GM18867 (cell line): ENCODE measurements around the gene SORL1-AS1.

ENCODE experiments used
- ATAC-seq: cut with Tn5 transposase; IDR thresholded peaks from one replicate; pipeline ENCODE4 v1.9.1; 2021; ENCODE audit warnings: mild to moderate bottlenecking, moderate library complexity; ENCODE audit not compliant: unreplicated experiment

SORL1-AS1 gene

DNA sequence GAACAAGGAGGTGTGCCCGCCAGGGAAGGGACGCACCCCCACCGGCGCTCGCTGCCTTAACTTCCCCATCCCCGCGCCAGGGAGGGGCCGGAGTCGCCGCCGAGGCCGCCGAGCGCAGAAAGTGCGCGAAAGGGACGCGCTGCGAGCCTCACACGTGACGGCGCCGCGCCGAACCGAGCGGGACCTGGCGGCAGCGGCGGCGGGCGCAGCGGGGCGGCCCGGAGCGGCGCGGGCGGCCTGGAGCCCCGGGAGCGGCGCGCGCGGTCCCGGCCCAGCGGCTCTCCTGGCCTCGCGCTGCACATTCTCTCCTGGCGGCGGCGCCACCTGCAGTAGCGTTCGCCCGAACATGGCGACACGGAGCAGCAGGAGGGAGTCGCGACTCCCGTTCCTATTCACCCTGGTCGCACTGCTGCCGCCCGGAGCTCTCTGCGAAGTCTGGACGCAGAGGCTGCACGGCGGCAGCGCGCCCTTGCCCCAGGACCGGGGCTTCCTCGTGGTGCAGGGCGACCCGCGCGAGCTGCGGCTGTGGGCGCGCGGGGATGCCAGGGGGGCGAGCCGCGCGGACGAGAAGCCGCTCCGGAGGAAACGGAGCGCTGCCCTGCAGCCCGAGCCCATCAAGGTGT is 670 bp downstream of the SORL1-AS1 start, which contains the start of gene SORL1:
TSS of gene SORL1 (plus strand) at position 329 of the 623 bp plus-strand sequence. CDS start at position 347, 18 bp downstream.
- peak; percentile 74 for ATAC-seq

DNA sequence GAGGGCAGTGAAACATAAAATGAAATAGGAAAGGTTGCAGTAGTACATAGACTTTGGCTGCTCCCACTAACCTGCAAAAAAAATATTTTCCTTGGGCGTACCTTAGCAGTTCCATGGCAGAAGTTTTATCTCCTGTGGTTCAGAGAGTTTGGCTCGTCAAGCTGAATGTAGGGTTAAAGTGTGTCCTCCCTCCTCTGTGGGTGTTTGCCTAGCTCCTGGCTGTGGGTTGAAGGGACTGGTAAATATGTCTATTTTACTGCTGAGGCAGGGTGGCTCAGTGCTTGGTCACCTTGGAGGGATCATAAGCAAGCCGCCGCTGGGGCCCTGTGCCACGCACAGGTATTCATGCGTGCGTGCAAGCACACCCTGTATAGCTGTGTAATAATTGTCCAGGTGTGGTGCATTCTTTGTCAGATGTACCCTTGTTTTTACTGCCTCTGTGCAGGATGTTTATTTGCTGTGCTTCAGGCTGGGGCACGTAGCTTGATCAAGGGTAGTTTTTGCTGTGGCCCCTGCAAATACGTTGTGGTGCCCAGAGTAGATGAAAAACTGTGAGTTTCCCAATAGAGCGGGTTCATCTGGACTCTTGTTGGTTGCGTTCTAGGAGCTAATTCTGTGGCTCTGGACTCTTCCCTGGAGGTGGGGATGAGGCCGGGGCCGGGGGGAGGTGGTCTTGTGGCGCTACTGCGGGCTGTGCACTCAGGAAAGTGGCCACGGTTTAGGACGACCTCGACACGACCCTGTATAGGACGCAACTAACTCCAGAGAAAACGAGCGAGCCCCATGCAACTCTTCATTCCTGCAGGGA is 1.4 kb downstream of the SORL1-AS1 start:
- no peak for ATAC-seq

DNA sequence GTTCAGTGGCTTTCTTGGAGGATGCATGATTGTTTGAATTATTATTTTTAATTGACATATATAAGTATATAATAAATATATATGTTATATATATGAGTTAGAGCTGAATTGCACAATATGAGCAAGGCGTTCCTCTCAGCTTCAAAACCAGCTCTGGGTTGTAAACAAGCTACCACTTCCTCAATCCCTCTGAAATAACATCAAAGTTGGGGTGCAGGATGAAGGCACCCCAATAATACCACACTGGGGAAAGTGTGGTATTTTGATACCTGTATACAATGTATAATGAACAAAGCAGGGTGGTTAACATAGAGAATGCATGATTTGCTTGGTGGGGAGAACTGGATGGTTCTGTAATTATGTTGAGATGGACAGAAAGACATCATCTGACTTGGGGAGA is 2.4 kb downstream of the SORL1-AS1 start:
- ATAC-seq = no peak

DNA sequence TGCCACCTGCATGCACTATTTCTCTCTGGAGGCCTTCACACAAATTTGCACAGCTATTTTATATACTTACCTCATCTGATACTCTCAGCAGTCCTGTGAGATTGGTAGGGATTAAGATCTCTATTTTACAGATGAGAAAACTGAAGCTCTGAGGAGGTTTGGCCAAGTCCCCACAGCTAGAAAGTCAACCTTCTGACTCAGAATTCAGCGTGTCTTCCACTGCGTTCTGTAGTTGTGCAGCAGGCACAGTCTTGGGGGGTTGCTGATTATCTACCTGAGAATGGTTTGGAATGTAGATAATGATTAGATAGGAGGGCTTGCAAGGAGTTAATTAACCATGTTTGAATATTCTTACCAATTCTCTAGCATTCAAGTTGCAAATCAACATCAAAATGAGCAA is 3.1 kb downstream of the SORL1-AS1 start:
- no peak for ATAC-seq

- no peak for ATAC-seq
These were observed 3.6 kb downstream of the SORL1-AS1 start for GRCh38 chr11:121449123-121449522.

- ATAC-seq = no peak
These were observed 4.3 kb downstream of the SORL1-AS1 start for GRCh38 chr11:121448431-121448941.

DNA sequence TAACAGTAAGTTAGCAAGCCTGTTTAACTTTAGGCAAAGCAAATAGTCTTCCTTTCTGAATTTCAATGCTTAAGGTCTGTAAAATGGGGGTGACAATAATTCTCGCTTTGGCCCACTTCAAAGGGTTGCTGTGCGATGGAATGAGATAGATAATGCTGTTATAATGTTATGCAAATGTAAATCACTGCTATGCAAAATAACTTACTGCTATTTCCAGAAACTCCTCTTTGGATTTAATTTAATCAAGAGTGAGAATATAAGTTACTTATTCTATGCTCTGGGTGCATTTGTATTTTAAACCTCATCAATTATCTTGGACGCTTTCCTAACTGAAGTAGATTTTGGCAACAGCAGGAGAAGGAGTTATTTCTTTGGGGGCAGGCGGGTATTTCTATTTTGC is 4.8 kb downstream of the SORL1-AS1 start:
- no peak for ATAC-seq

GRCh38 chr11:121446752-121447156 is 6.0 kb downstream of the SORL1-AS1 start:
- ATAC-seq = no peak

GRCh38 chr11:121445071-121445768 is 7.5 kb downstream of the SORL1-AS1 start:
- no peak for ATAC-seq

DNA sequence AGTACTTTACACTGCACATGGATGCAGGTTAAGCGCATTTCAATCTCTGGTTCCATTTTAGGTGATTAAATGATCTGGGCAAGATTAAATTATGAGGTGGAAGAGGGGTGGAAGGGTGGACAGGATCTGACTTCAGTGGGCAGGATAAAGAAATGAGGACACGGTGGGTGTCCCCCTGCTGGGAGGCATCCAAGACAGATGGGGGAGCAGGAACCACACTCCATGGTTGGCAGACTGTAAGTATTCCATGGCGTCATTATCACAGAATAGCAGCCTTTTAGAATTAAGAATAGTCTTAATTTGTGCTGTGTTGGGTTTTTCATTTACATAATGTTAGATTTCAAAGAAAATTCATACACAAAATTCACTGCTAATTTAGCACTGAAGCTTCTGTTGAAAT is 8.2 kb downstream of the SORL1-AS1 start:
- no peak for ATAC-seq

- no peak for ATAC-seq
These were observed 9.0 kb downstream of the SORL1-AS1 start for GRCh38 chr11:121443688-121444275.

DNA sequence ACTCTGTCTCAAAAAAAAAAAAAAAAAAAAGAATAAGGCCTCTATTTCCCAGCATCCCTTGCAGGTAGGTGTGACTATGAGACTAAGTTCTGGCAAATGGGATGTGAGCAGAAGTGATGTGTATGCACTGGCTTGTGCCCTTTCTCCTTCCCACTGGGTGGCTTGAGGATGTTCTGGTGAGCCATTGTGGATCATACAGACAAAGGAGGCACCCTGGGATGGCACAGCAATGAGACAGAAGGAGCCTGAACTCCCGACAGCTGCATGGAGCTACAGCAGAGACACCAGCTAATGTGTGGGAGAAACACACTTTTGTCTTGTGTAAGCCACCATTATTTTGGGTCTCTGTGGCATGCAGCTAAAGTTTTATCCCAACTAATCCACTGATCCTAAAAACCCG is 11.2 kb downstream of the SORL1-AS1 start:
- ATAC-seq = no peak

DNA sequence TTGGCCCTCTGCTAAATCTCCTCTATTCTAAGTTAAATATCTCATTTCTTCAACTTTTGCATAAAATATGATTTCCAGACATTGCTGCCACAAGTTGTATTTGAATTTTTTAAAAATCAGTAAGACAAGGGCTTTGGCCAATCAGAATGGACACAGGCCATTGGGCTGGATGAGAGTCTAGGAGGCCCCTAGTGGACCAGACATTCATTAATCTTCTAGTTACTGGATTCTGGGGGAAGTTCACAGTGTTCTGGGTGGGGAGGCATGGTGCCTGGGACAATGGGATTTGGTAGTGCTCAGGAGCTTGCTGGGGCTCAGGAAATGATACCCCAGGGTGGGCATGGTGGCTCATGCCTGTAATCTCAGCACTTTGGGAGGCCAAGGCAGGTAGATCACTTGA is 13.0 kb downstream of the SORL1-AS1 start:
- ATAC-seq = no peak

GRCh38 chr11:121439337-121439736 is 13.4 kb downstream of the SORL1-AS1 start:
- no peak for ATAC-seq

- ATAC-seq = no peak
These were observed 15.1 kb downstream of the SORL1-AS1 start for GRCh38 chr11:121437686-121438078.

DNA sequence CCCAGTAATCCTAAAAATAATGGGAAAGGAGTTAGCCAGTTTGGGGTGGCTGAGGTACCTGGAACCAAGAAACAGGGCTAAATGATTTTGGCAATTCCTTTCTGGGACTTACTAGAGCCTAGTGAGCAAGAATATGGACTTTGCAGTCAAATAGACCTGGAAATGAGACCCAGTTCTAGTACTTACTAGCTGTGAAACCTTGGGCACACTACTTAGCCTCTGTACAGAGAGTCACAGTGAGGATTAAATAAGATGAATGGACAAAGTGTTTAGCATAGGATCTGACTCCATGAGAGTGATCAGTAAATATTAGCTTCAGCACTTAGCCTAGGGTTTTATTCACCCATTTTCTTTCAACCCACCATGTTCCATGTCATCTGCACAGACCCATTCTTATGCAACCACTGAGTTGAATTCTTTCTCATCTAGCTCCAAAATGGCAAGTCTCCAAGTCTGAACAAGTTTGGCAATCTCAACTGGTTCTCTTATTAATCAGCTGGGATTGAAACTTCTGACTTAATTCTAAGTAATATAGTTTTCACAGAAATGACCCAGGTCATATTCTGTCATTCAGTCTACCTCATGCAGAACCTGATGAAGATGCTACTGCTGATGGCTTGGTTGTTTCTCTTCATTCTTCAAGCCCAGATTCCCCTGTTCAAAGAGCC is 15.6 kb downstream of the SORL1-AS1 start:
- ATAC-seq = no peak

- ATAC-seq = no peak
These were observed 16.9 kb downstream of the SORL1-AS1 start for GRCh38 chr11:121435551-121436511.

DNA sequence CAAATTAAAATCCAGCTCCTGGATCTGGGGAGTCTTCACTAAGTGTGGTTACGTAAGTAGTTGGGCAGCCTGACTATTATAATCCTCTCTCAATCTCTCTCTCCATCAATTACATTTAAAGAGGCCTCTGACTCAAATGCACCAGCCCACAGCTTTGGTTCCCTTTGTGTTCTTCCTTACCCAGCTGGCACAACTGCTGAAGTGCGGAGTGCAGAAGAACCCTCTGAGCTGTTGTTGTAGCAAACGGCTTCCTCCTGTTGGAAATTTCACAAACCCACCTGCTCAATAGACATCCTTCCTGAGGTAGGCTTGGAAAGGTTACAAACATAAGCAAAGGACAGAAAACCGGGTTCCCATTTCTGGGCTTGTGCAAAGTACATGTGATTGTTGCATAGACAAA is 17.6 kb downstream of the SORL1-AS1 start:
- no peak for ATAC-seq

- no peak for ATAC-seq
These were observed 20.8 kb downstream of the SORL1-AS1 start for GRCh38 chr11:121431820-121432526.
